Measurements from ENCODE around the gene GALNT2. TPM values are rescaled to one million over a fixed set of nuclear protein-coding genes. Genes with fewer than 3 reads are reported as not detected.

The GALNT2 gene
- total and polyA plus RNA-seq, 2 experiments from 2014 or later = 17.8 to 48.3 TPM

GRCh38 chr1:230279583-230279945, 212.5 kb downstream of the GALNT2 start:
- H3K4me3 Mint-ChIP-seq = no peak overlapping the region

More at GRCh38 chr1:230279583-230279945, 212.5 kb downstream of the GALNT2 start:
- H3K4me1 ChIP-seq (ENCODE audit: insufficient read depth) = peaks cover 15% of the 10 kb centered on the region
- H3K9me3 Mint-ChIP-seq = no peaks in the 10 kb centered on the region
- H3K27ac Mint-ChIP-seq = no peak overlapping the region
- H3K27me3 Mint-ChIP-seq (ENCODE audit: insufficient read depth, low read depth, poor library complexity) = peaks cover 13% of the 10 kb centered on the region
- peaks cover 18% of the 10 kb centered on the region for H3F3A ChIP-seq (replicated peaks; ENCODE audit: low read depth)
- no peak overlapping the region for H3K27ac ChIP-seq (ENCODE audit: low read depth)
- no peak overlapping the region for H2AFZ ChIP-seq
- DNase-seq (ENCODE audit: low spot score) (no peak), ATAC-seq (no peak)
- peaks cover 15% of the 10 kb centered on the region; the same call in 2 of the 3 replicates for H3K36me3 Mint-ChIP-seq (ENCODE audit: low read depth)
- no peaks in the 10 kb centered on the region for H3K9me2 ChIP-seq (ENCODE audit: insufficient read depth)
- H3K4me1 Mint-ChIP-seq = peaks cover 37% of the 10 kb centered on the region
- no peaks in the 10 kb centered on the region for H3K27me3 ChIP-seq (ENCODE audit: insufficient read depth)
- no peak overlapping the region for H3K4me2 ChIP-seq
- no peaks in the 10 kb centered on the region; the same call in none of the 2 replicates for H4K20me1 ChIP-seq (replicated peaks; ENCODE audit: insufficient read depth)
- H3K4me3 ChIP-seq = no peak overlapping the region
- TF ChIP-seq ETS1 (IDR thresholded peaks at IDR 0.05) = no peak
- no peak for TF ChIP-seq NANOG (IDR thresholded peaks at IDR 0.05; ENCODE audit: borderline replicate concordance)
- no peak for TF ChIP-seq EZH2phosphoT487 (IDR thresholded peaks at IDR 0.05; ENCODE audit: unreplicated experiment)
- no peak for TF ChIP-seq JUNB (IDR thresholded peaks at IDR 0.05; ENCODE audit: unreplicated experiment)
- TF ChIP-seq ZNF331 (CRISPR knock-in tag; IDR thresholded peaks at IDR 0.05; ENCODE audit: low read depth) = no peak
- TF ChIP-seq ZNF462 (CRISPR knock-in tag; IDR thresholded peaks at IDR 0.05) = no peak
- TF ChIP-seq STAT1 (IDR thresholded peaks at IDR 0.05; ENCODE audit: unreplicated experiment) = no peak
- no peak for TF ChIP-seq POLR2AphosphoS5 (IDR thresholded peaks at IDR 0.05; ENCODE audit: low read depth)
- TF ChIP-seq REST (IDR thresholded peaks at IDR 0.05; ENCODE audit: unreplicated experiment) = no peak
- TF ChIP-seq EZH2 (IDR thresholded peaks at IDR 0.05; ENCODE audit: low read depth, unreplicated experiment) = no peak
- no peak for TF ChIP-seq CREB1 (CRISPR knock-in tag; IDR thresholded peaks at IDR 0.05; ENCODE audit: low read depth)
- H3K79me2 ChIP-seq (replicated peaks; ENCODE audit: insufficient read depth) = no peaks in the 10 kb centered on the region
- H3K36me3 ChIP-seq (ENCODE audit: insufficient read depth) = peaks cover 14% of the 10 kb centered on the region

Data from GM23338 (cell line).